Liver (tissue), 9 donors: ENCODE data around the gene IL12RB1. TPM values are rescaled to one million over a fixed set of nuclear protein-coding genes. Genes with fewer than 3 reads are reported as not detected.

ENCODE experiments used
- DNase-seq: peaks from one replicate; pipeline ENCODE4 v3.0.0-alpha.2; 2017; ENCODE audit warnings: low spot score
- H3K27ac ChIP-seq, 2 donors: one replicate each; pipeline ENCODE4 v1.7.0; 2013; ENCODE audit warnings: inconsistent platforms in 2 of 2, low read length in 2 of 2, control low read depth in 1 of 2, low read depth in 1 of 2, mild to moderate bottlenecking in 1 of 2
- H3K27me3 ChIP-seq, 4 donors: one replicate each; pipeline versions ENCODE4 v1.6.1 to v1.7.0; 2013; ENCODE audit warnings: low read length in 3 of 4, inconsistent platforms in 1 of 4, mild to moderate bottlenecking in 1 of 4, moderate library complexity in 1 of 4; ENCODE audit not compliant: control insufficient read depth in 4 of 4, insufficient read depth in 4 of 4
- H3K36me3 ChIP-seq, 4 donors: one replicate each; pipeline versions ENCODE4 v1.6.1 to v1.7.0; 2013; ENCODE audit warnings: low read length in 3 of 4, mild to moderate bottlenecking in 3 of 4, low read depth in 1 of 4, moderate library complexity in 1 of 4; ENCODE audit not compliant: control insufficient read depth in 4 of 4, insufficient read depth in 3 of 4
- H3K4me1 ChIP-seq, 4 donors: one replicate each; pipeline versions ENCODE4 v1.6.1 to v1.7.0; 2013; ENCODE audit warnings: low read length in 3 of 4, mild to moderate bottlenecking in 3 of 4, moderate library complexity in 1 of 4; ENCODE audit not compliant: control insufficient read depth in 4 of 4, insufficient read depth in 4 of 4
- H3K4me3 ChIP-seq, 3 donors: one replicate each; pipeline versions ENCODE4 v1.6.1 to v1.7.0; 2013; ENCODE audit warnings: low read length in 3 of 3, control low read depth in 1 of 3, low read depth in 1 of 3, mild to moderate bottlenecking in 1 of 3
- H3K9ac ChIP-seq, 2 donors: one replicate each; pipeline ENCODE4 v1.7.0; 2013; ENCODE audit warnings: low read length in 2 of 2, mild to moderate bottlenecking in 2 of 2, moderate library complexity in 2 of 2, control low read depth in 1 of 2, low read depth in 1 of 2
- H3K9me3 ChIP-seq, 4 donors: one replicate each; pipeline versions ENCODE4 v1.6.1 to v1.7.0; 2013; ENCODE audit warnings: low read length in 3 of 4; ENCODE audit not compliant: control insufficient read depth in 4 of 4
- ATF3 ChIP-seq: IDR thresholded peaks from 2 replicates; pipeline ENCODE4 v1.6.1; 2016; ENCODE audit warnings: antibody characterized with exemption
- EGR1 ChIP-seq, 2 donors: IDR thresholded peaks; 2 replicates each; pipeline ENCODE4 v1.6.1; 2016 to 2018; ENCODE audit warnings: antibody characterized with exemption in 2 of 2, low read depth in 2 of 2
- FOXA1 ChIP-seq: IDR thresholded peaks from 2 replicates; pipeline ENCODE4 v1.6.1; 2016; ENCODE audit warnings: antibody characterized with exemption
- FOXA2 ChIP-seq: IDR thresholded peaks from 2 replicates; pipeline ENCODE4 v1.6.1; 2016; ENCODE audit warnings: antibody characterized with exemption
- GABPA ChIP-seq, 2 donors: IDR thresholded peaks in 1 of 2; conservative IDR thresholded peaks in 1 of 2; 2 replicates each; pipeline ENCODE4 v1.6.1; 2016; ENCODE audit warnings: antibody characterized with exemption in 2 of 2, mild to moderate bottlenecking in 1 of 2, moderate library complexity in 1 of 2
- HNF4A ChIP-seq, 2 donors: conservative IDR thresholded peaks; 2 replicates each; pipeline ENCODE4 v1.6.1; 2016; ENCODE audit warnings: antibody characterized with exemption in 2 of 2, mild to moderate bottlenecking in 2 of 2
- HNF4G ChIP-seq: IDR thresholded peaks from 2 replicates; pipeline ENCODE4 v1.6.1; 2016; ENCODE audit warnings: antibody characterized with exemption
- JUND ChIP-seq, 2 donors: IDR thresholded peaks; 2 replicates each; pipeline ENCODE4 v1.6.1; 2016; ENCODE audit warnings: antibody characterized with exemption in 2 of 2
- MAX ChIP-seq: IDR thresholded peaks from 2 replicates; pipeline ENCODE4 v1.6.1; 2016; ENCODE audit warnings: antibody characterized with exemption
- NR2F2 ChIP-seq: IDR thresholded peaks from 2 replicates; pipeline ENCODE4 v1.6.1; 2016; ENCODE audit warnings: antibody characterized with exemption
- RAD21 ChIP-seq, 2 donors: IDR thresholded peaks; 2 replicates each; pipeline ENCODE4 v1.6.1; 2016; ENCODE audit warnings: antibody characterized with exemption in 2 of 2, mild to moderate bottlenecking in 2 of 2
- RXRA ChIP-seq, 2 donors: IDR thresholded peaks; 2 replicates each; pipeline ENCODE4 v1.6.1; 2017 to 2018; ENCODE audit warnings: antibody characterized with exemption in 2 of 2, mild to moderate bottlenecking in 1 of 2
- SP1 ChIP-seq: IDR thresholded peaks from 2 replicates; pipeline ENCODE4 v1.6.1; 2018; ENCODE audit warnings: antibody characterized with exemption, mild to moderate bottlenecking
- TAF1 ChIP-seq: conservative IDR thresholded peaks from 2 replicates; pipeline ENCODE4 v1.6.1; 2016; ENCODE audit warnings: antibody characterized with exemption, mild to moderate bottlenecking
- YY1 ChIP-seq: IDR thresholded peaks from 2 replicates; pipeline ENCODE4 v1.6.1; 2016; ENCODE audit warnings: antibody characterized with exemption, mild to moderate bottlenecking
- WGBS: extraction: QIAGEN DNeasy Blood & Tissue Kit; methylation state at CpG from one replicate; pipeline ENCODE4 v1.1.7; 2013; 5-methylcytosine and 5-hydroxymethylcytosine counted together
- polyA plus RNA-seq, 2 donors: library from polyadenylated mRNA; stranded (reverse) in 1 of 2; unstranded in 1 of 2; fragments of 200-250 nt in 1 of 2; fragments of >200 nt in 1 of 2; fragmentation: Nextera tagmentation in 1 of 2; extraction: Ambion mirVana in 1 of 2; gene quantifications; one replicate each; pipeline versions ENCODE4 v1.2.1 to v1.2.3, GENCODE V29; 2013 to 2015
- total RNA-seq, 2 donors: library from RNA; depleted of rRNA; stranded (reverse); fragments of >200 nt; gene quantifications; one replicate each; pipeline ENCODE4 v1.2.3, GENCODE V29; 2014
- TF ChIP-seq, protein P1 (sequence below): IDR thresholded peaks from 2 replicates; pipeline ENCODE4 v1.6.1; 2016; ENCODE audit warnings: antibody characterized with exemption
- TF ChIP-seq, protein P2 (sequence below): IDR thresholded peaks from 2 replicates; pipeline ENCODE4 v1.6.1; 2016; ENCODE audit warnings: antibody characterized with exemption, mild to moderate bottlenecking
- TF ChIP-seq, protein P3 (sequence below): fragments of 150-350 bp; IDR thresholded peaks from 2 replicates; pipeline ENCODE4 v1.5.1; 2017; ENCODE audit warnings: improper control_type of control experiment, low read depth, low read length; ENCODE audit not compliant: missing input control
- donor health status: healthy.
- donor health status: healthy.
- donor health status: healthy.
- donor health status: healthy.
- donor health status: healthy.

Gene IL12RB1
- total and polyA plus RNA-seq, 4 donors, result 0.43 to 2.4 (median 1.1) TPM

DNA sequence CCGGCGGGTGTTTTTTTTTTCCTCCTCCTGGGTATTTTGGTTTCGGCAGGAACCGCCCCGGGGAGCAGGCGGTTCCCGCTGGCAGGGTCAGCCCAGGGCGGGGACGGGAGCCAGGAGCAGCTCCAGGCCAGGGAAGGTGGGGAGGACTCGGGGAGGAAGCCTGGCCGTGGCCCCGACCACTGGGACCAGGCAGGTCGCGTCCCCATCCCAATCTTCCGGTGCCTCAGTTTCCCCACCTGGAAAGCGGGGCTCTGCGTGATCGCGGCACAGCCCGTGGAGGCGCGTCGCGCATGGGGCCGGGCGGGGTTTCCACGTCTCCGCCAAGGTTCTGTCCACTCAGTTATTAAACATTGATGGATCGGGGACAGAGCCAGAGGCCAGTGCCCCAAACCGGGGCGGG, 34.8 kb downstream of the IL12RB1 start:
- DNase-seq, result no peak
- peak overlapping the region in 1 of 2 donors; percentile 95 for H3K9ac ChIP-seq

GRCh38 chr19:18049385-18049784, 37.3 kb downstream of the IL12RB1 start:
- Histone ChIP-seq H3K36me3 (no peaks in the 10 kb centered on the region), H3K4me1 (peaks cover 2 to 41% (median 24%) of the 10 kb centered on the region in 4 donors), H3K9ac (no peak overlapping the region), H3K4me3 (no peak overlapping the region), H3K9me3 (no peaks in the 10 kb centered on the region), H3K27ac (peak overlapping the region; percentile 88 to 94), H3K27me3 (no peaks in the 10 kb centered on the region)
- 14% methylated on average over 10 of the region's 10 CpGs for WGBS
- TF ChIP-seq NR2F2 (no peak), HNF4G (no peak), ATF3 (no peak), MAX (peak; percentile 95), TAF1 (peak; percentile 35), RXRA (IDR thresholded peaks at IDR 0.05) (peak; percentile 22 to 86), HNF4A (conservative IDR thresholded peaks at IDR 0.05) (peak; percentile 15 to 63), JUND (IDR thresholded peaks at IDR 0.05) (peak in 1 of 2 donors; percentile 76), GABPA (IDR thresholded peaks at IDR 0.05 in 1 of 2, conservative IDR thresholded peaks at IDR 0.05 in 1 of 2) (peak; percentile 74 to 92), EGR1 (IDR thresholded peaks at IDR 0.05; ENCODE audit: low read depth in 2 of 2) (peak in 1 of 2 donors; percentile 91), FOXA2 (peak; percentile 17), SP1 (peak; percentile 68), YY1 (peak; percentile 92), RAD21 (IDR thresholded peaks at IDR 0.05) (peak; percentile 36 to 49), FOXA1 (peak; percentile 57)
- TF ChIP-seq, protein P1, sequence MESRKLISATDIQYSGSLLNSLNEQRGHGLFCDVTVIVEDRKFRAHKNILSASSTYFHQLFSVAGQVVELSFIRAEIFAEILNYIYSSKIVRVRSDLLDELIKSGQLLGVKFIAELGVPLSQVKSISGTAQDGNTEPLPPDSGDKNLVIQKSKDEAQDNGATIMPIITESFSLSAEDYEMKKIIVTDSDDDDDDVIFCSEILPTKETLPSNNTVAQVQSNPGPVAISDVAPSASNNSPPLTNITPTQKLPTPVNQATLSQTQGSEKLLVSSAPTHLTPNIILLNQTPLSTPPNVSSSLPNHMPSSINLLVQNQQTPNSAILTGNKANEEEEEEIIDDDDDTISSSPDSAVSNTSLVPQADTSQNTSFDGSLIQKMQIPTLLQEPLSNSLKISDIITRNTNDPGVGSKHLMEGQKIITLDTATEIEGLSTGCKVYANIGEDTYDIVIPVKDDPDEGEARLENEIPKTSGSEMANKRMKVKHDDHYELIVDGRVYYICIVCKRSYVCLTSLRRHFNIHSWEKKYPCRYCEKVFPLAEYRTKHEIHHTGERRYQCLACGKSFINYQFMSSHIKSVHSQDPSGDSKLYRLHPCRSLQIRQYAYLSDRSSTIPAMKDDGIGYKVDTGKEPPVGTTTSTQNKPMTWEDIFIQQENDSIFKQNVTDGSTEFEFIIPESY, result peak; percentile 83
- TF ChIP-seq, protein P2, sequence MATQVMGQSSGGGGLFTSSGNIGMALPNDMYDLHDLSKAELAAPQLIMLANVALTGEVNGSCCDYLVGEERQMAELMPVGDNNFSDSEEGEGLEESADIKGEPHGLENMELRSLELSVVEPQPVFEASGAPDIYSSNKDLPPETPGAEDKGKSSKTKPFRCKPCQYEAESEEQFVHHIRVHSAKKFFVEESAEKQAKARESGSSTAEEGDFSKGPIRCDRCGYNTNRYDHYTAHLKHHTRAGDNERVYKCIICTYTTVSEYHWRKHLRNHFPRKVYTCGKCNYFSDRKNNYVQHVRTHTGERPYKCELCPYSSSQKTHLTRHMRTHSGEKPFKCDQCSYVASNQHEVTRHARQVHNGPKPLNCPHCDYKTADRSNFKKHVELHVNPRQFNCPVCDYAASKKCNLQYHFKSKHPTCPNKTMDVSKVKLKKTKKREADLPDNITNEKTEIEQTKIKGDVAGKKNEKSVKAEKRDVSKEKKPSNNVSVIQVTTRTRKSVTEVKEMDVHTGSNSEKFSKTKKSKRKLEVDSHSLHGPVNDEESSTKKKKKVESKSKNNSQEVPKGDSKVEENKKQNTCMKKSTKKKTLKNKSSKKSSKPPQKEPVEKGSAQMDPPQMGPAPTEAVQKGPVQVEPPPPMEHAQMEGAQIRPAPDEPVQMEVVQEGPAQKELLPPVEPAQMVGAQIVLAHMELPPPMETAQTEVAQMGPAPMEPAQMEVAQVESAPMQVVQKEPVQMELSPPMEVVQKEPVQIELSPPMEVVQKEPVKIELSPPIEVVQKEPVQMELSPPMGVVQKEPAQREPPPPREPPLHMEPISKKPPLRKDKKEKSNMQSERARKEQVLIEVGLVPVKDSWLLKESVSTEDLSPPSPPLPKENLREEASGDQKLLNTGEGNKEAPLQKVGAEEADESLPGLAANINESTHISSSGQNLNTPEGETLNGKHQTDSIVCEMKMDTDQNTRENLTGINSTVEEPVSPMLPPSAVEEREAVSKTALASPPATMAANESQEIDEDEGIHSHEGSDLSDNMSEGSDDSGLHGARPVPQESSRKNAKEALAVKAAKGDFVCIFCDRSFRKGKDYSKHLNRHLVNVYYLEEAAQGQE, result peak; percentile 85
- TF ChIP-seq, protein P3, sequence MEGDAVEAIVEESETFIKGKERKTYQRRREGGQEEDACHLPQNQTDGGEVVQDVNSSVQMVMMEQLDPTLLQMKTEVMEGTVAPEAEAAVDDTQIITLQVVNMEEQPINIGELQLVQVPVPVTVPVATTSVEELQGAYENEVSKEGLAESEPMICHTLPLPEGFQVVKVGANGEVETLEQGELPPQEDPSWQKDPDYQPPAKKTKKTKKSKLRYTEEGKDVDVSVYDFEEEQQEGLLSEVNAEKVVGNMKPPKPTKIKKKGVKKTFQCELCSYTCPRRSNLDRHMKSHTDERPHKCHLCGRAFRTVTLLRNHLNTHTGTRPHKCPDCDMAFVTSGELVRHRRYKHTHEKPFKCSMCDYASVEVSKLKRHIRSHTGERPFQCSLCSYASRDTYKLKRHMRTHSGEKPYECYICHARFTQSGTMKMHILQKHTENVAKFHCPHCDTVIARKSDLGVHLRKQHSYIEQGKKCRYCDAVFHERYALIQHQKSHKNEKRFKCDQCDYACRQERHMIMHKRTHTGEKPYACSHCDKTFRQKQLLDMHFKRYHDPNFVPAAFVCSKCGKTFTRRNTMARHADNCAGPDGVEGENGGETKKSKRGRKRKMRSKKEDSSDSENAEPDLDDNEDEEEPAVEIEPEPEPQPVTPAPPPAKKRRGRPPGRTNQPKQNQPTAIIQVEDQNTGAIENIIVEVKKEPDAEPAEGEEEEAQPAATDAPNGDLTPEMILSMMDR, result no peak
- DNase-seq, result no peak

More for the DNA sequence above, 34.8 kb downstream of the IL12RB1 start:
- H3K27ac ChIP-seq, result peak overlapping the region; percentile 88 to 89
- no peaks in the 10 kb centered on the region for H3K9me3 ChIP-seq
- whole genome bisulfite sequencing, result 14% methylated on average over 31 of the region's 31 CpGs
- no peaks in the 10 kb centered on the region for H3K36me3 ChIP-seq
- peaks cover 0 to 34% (median 25%) of the 10 kb centered on the region in 4 donors for H3K4me1 ChIP-seq
- TF ChIP-seq RXRA (IDR thresholded peaks at IDR 0.05), result peak; percentile 51 to 66
- no peak for TF ChIP-seq MAX
- no peak for TF ChIP-seq HNF4G
- peak in 1 of 2 donors; percentile 16 for TF ChIP-seq RAD21 (IDR thresholded peaks at IDR 0.05)
- no peak for TF ChIP-seq GABPA (IDR thresholded peaks at IDR 0.05 in 1 of 2, conservative IDR thresholded peaks at IDR 0.05 in 1 of 2)
- TF ChIP-seq NR2F2, result no peak
- TF ChIP-seq HNF4A (conservative IDR thresholded peaks at IDR 0.05), result peak in 1 of 2 donors; percentile 27
- no peak for TF ChIP-seq ATF3
- peak; percentile 31 for TF ChIP-seq YY1
- peak; percentile 37 for TF ChIP-seq SP1
- no peaks in the 10 kb centered on the region for H3K27me3 ChIP-seq
- H3K4me3 ChIP-seq, result peak overlapping the region; percentile 45 to 47 (median 46)
